Bronchial epithelial cell (primary cell): ENCODE results near the gene FAM107B. TPM values are rescaled to one million over a fixed set of nuclear protein-coding genes. Genes with fewer than 3 reads are reported as not detected.

Source experiments
- DNase-seq: peaks from one replicate; pipeline ENCODE4 v3.0.0-alpha.2; 2010; ENCODE audit warnings: low read depth
- FAIRE-seq: peaks from 2 replicates; lab custom pipeline; 2011; peaks lifted over from hg19 to GRCh38; lab: Jason Lieb, UNC
- H3K27me3 ChIP-seq: 2 replicates; pipeline ENCODE4 v1.5.1; 2011; ENCODE audit warnings: low read length; ENCODE audit not compliant: control insufficient read depth, insufficient read depth
- H3K36me3 ChIP-seq: 2 replicates; pipeline ENCODE4 v1.5.1; 2011; ENCODE audit warnings: low read length; ENCODE audit not compliant: control insufficient read depth, insufficient read depth
- H3K4me3 ChIP-seq: 2 replicates; pipeline ENCODE4 v1.5.1; 2011; ENCODE audit warnings: mild to moderate bottlenecking, low read depth, low read length, control low read depth
- total RNA-seq: library from RNA; depleted of rRNA; stranded (reverse); fragments of >200 nt; gene quantifications from 2 replicates; pipeline ENCODE4 v1.2.1, GENCODE V29; 2014
- TF ChIP-seq, protein P1 (sequence below): IDR thresholded peaks from 2 replicates; pipeline ENCODE4 v1.5.1; 2011; ENCODE audit warnings: mild to moderate bottlenecking, moderate library complexity, low read length, control low read depth, inconsistent platforms; ENCODE audit not compliant: insufficient read depth, severe bottlenecking

FAM107B gene
- 18.7 and 18.8 TPM in 2 replicates for total RNA-seq

- H3K27me3 ChIP-seq = no peaks in the 10 kb centered on the region
- TF ChIP-seq, protein P1, sequence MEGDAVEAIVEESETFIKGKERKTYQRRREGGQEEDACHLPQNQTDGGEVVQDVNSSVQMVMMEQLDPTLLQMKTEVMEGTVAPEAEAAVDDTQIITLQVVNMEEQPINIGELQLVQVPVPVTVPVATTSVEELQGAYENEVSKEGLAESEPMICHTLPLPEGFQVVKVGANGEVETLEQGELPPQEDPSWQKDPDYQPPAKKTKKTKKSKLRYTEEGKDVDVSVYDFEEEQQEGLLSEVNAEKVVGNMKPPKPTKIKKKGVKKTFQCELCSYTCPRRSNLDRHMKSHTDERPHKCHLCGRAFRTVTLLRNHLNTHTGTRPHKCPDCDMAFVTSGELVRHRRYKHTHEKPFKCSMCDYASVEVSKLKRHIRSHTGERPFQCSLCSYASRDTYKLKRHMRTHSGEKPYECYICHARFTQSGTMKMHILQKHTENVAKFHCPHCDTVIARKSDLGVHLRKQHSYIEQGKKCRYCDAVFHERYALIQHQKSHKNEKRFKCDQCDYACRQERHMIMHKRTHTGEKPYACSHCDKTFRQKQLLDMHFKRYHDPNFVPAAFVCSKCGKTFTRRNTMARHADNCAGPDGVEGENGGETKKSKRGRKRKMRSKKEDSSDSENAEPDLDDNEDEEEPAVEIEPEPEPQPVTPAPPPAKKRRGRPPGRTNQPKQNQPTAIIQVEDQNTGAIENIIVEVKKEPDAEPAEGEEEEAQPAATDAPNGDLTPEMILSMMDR = no peak
- DNase-seq (no peak), FAIRE-seq (no peak)
- no peak within 1 kb of the TSS for H3K4me3 ChIP-seq
- H3K36me3 ChIP-seq = no peaks in the 10 kb centered on the region
Observed at GRCh38 chr10:14774797-14775196, at the start of gene FAM107B. FAM107B (minus strand) TSS chr10:14774897; CDS start chr10:14774663, 234 bp downstream.

DNA sequence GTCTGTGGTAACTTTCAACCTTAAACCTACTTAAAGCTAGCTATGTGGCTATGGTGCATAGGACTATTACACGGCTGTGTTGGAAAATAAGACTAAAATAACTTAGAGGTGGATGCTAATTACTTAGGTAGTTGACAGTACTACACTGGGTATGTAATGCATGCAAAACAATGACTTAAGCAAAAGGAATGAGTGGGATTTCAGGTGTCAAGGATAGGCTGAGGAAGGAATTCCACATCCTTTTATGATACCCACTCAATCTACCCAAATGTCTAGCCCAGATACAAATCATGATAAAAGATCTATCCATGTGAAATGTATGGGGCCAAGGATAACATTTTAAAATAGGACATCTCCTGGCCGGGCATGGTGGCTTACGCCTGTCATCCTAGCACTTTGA, 49.3 kb upstream of the FAM107B start:
- FAIRE-seq = no peak

DNA sequence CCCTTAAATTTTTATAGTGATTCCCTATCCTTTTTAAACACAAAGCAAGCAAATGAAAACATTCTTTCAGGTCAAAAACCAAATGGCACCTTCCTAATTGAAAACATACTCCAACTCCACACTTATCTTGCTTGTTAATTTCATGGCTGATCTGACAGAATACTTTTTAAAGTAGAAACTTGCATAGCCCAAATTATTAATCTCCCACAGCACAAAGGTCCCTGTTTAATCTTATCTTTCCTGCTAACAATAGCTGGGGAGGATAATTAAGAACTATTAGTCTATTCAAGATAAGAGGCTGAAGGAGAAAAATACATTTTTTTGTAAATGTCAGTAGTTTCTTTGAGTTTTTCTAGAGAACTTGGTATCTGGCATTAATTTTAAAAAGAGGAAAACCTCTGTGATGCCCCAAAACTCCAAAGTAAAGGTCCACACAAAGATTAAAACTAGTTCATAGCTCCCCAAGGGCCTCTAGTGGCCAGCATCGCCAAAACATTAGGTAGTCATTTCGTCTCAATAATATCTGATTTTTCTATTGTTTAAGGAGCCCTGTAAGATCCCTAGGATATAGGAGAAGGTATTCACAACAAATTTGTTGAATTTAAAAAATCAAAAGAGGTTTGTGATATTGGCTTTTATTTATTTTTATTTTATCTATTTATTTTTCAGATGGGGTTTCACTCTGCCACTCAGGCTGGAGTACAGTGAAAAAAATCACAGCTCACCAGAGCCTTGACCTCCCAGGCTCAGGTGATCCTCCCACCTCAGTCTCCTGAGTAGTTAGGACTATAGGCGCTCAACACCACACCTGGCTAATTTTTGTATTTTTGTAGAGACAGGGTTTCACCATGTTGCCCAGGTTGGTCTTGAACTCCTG, 48.4 kb upstream of the FAM107B start:
- FAIRE-seq (no peak), DNase-seq (peak; percentile 32)
- Histone ChIP-seq H3K4me3 (no peak overlapping the region), H3K27me3 (no peaks in the 10 kb centered on the region), H3K36me3 (no peaks in the 10 kb centered on the region)
- TF ChIP-seq, protein P1 = peak; percentile 48

More for the DNA sequence above, 49.3 kb upstream of the FAM107B start:
- Histone ChIP-seq H3K4me3 (no peak overlapping the region), H3K36me3 (no peaks in the 10 kb centered on the region), H3K27me3 (no peaks in the 10 kb centered on the region)
- TF ChIP-seq, protein P1 = no peak
- no peak for DNase-seq

DNA sequence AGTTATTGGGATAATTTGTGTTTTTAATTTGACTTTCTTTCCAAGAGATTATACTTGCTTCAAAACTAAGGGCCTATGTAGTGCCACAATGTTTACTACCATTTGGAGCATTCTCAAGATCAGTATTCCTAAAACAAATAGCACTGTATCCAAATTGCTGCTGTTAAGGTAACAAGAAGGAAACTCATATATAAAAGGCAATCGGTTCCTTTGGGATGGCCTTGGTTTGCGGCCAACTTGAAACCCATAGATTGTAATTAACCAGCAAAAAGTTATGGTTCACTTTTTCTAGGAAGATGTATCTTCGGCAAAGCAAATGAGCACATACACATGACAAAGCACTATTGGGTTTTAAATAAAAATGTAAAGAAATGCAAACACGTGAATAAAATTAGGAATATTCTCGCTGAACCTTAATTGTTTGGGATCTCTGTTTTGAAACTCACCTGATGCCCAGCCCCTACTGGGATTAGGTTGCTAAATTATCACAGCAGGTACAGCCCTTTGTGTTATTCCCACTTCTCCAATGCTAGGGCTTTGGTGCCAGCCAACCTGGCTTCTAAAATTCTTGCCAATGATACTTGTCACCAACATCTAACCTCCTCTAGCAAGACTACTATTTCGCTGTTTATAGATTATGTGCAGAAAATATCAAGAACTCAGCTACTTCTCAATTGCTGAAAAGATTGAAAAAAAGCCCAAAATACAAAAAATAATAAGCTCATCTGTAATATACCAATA, 47.1 kb upstream of the FAM107B start:
- TF ChIP-seq, protein P1 = no peak
- Histone ChIP-seq H3K36me3 (no peaks in the 10 kb centered on the region), H3K4me3 (no peak overlapping the region), H3K27me3 (no peaks in the 10 kb centered on the region)
- FAIRE-seq (no peak), DNase-seq (no peak)

DNA sequence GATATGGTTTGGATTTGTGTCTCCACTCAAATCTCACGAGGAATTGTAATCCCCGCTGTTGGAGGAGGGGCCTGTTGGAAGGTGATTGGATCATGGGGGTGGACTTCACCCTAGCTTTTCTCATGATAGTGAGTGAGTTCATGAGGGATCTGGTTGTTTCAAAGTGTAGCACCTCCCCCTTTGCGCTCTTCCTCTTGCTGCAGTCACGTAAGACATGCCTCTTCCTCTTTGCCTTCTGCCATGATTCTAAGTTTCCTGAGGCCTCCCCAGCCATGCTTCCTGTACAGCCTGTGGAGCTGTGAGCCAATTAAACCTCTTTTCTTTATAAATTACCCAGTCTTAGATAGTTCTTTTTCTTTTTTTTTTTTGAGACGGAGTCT, 46.1 kb upstream of the FAM107B start:
- FAIRE-seq (no peak), DNase-seq (no peak)
- Histone ChIP-seq H3K27me3 (no peaks in the 10 kb centered on the region), H3K36me3 (no peaks in the 10 kb centered on the region), H3K4me3 (no peak overlapping the region)
- TF ChIP-seq, protein P1 = no peak
